B cell (primary cell): ENCODE measurements around the gene FAF1. TPM values are rescaled to one million over a fixed set of nuclear protein-coding genes. Genes with fewer than 3 reads are reported as not detected.

Source experiments
- ATAC-seq: fragments of 200-7000 bp; cut with Tn5 transposase; one replicate; pipeline ENCODE4 v1.10.0; 2021; ENCODE audit warnings: low read depth, mild to moderate bottlenecking, moderate number of reproducible peaks, moderate library complexity
- CTCF ChIA-PET: fragments of 350-600 bp; sonication (Branson Sonifier 250); formaldehyde crosslinking; loops from one replicate; lab custom pipeline; 2021; ENCODE audit warnings: antibody characterized with exemption, inconsistent platforms; lab: Charles Lee
- POLR2A ChIA-PET: fragments of 350-600 bp; sonication (Branson Sonifier 250); formaldehyde crosslinking; loops from one replicate; lab custom pipeline; 2021; ENCODE audit warnings: antibody characterized with exemption; lab: Charles Lee
- DNase-seq: peaks from one replicate; pipeline ENCODE4 v3.0.0; 2013
- H2AFZ ChIP-seq: 2 replicates; pipeline ENCODE4 v1.6.1; 2012; ENCODE audit warnings: mild to moderate bottlenecking, low read depth, low read length; ENCODE audit not compliant: insufficient read depth, poor library complexity, severe bottlenecking
- H3K27ac ChIP-seq, 2 donors: 1 replicate in 1 of 2; 2 replicates in 1 of 2; pipeline ENCODE4 v1.5.1; 2012 to 2013; ENCODE audit warnings: low read length in 2 of 2, mild to moderate bottlenecking in 2 of 2, moderate library complexity in 1 of 2
- H3K27me3 ChIP-seq, 4 experiments: fragments of 200-600 bp in 1 of 4; sonication (generic) in 1 of 4; replicated peaks in 1 of 4; 1 replicate in 2 of 4; 2 replicates in 2 of 4; pipeline versions ENCODE4 v1.6.1 to v1.7.0; 2013 to 2016; ENCODE audit warnings: low read length in 3 of 4, mild to moderate bottlenecking in 2 of 4, mixed read lengths in 1 of 4, moderate library complexity in 1 of 4; ENCODE audit not compliant: insufficient read depth in 4 of 4, control insufficient read depth in 3 of 4; ENCODE audit errors: control extremely low read depth in 1 of 4
- H3K36me3 ChIP-seq, 2 experiments: replicated peaks in 1 of 2; 1 replicate in 1 of 2; 2 replicates in 1 of 2; pipeline versions ENCODE4 v1.6.1 to v1.7.1; 2013; ENCODE audit warnings: low read length in 1 of 2; ENCODE audit not compliant: insufficient read depth in 2 of 2, control insufficient read depth in 1 of 2; ENCODE audit errors: control extremely low read depth in 1 of 2, extremely low read depth in 1 of 2
- H3K4me1 ChIP-seq, 2 donors: fragments of 200-600 bp in 1 of 2; sonication (generic) in 1 of 2; 1 replicate in 1 of 2; 2 replicates in 1 of 2; pipeline versions ENCODE4 v1.5.1 to v1.6.1; 2013 to 2017; ENCODE audit warnings: low read length in 2 of 2; ENCODE audit not compliant: control insufficient read depth in 2 of 2, insufficient read depth in 2 of 2
- H3K4me2 ChIP-seq: replicated peaks from 2 replicates; pipeline ENCODE3; 2012; ENCODE audit warnings: mild to moderate bottlenecking, low read depth, low read length; ENCODE audit not compliant: poor library complexity, severe bottlenecking
- H3K4me3 ChIP-seq, 5 experiments: fragments of 200-600 bp in 1 of 5; sonication (generic) in 1 of 5; 1 replicate in 3 of 5; 2 replicates in 2 of 5; pipeline versions ENCODE4 v1.5.1 to v1.7.0; 2011 to 2016; ENCODE audit warnings: low read length in 4 of 5, mild to moderate bottlenecking in 4 of 5, low read depth in 2 of 5, control low read depth in 1 of 5, moderate library complexity in 1 of 5; ENCODE audit not compliant: insufficient read depth in 1 of 5; ENCODE audit errors: control extremely low read depth in 1 of 5, extremely low read depth in 1 of 5
- H3K79me2 ChIP-seq: fragments of 200-600 bp; sonication (generic); one replicate; pipeline ENCODE4 v1.6.0; 2016; ENCODE audit warnings: low read length; ENCODE audit not compliant: control insufficient read depth, insufficient read depth
- H3K9ac ChIP-seq: fragments of 200-600 bp; sonication (generic); 2 replicates; pipeline ENCODE4 v1.6.1; 2017; ENCODE audit warnings: mild to moderate bottlenecking, low read length, moderate library complexity
- H3K9me3 ChIP-seq, 3 donors: one replicate each; pipeline versions ENCODE4 v1.6.1 to v1.7.1; 2013; ENCODE audit warnings: low read length in 2 of 3; ENCODE audit not compliant: control insufficient read depth in 2 of 3, insufficient read depth in 1 of 3; ENCODE audit errors: control extremely low read depth in 1 of 3
- H4K20me1 ChIP-seq: 2 replicates; pipeline ENCODE4 v1.6.0; 2012; ENCODE audit warnings: mild to moderate bottlenecking, low read length; ENCODE audit not compliant: insufficient read depth, control insufficient read depth, poor library complexity, severe bottlenecking
- H3K27ac Mint-ChIP-seq: one replicate; pipeline ENCODE4 v1.8.0; 2021; ENCODE audit warnings: mixed read lengths
- H3K27me3 Mint-ChIP-seq: one replicate; pipeline ENCODE4 v1.8.0; 2021; ENCODE audit warnings: mixed read lengths
- H3K4me1 Mint-ChIP-seq: one replicate; pipeline ENCODE4 v1.8.0; 2021; ENCODE audit warnings: mixed read lengths
- H3K4me3 Mint-ChIP-seq: one replicate; pipeline ENCODE4 v1.8.0; 2021; ENCODE audit warnings: mixed read lengths
- H3K9me3 Mint-ChIP-seq: one replicate; pipeline ENCODE4 v1.8.0; 2022; ENCODE audit warnings: mixed read lengths; ENCODE audit not compliant: insufficient read depth
- EZH2 ChIP-seq: IDR thresholded peaks from 2 replicates; pipeline ENCODE4 v1.6.1; 2012; ENCODE audit warnings: borderline replicate concordance, low read depth, mild to moderate bottlenecking, moderate library complexity, low read length; ENCODE audit not compliant: insufficient read depth, poor library complexity, severe bottlenecking
- WGBS: methylation state at CpG from one replicate; pipeline ENCODE4 v1.1.5; 2013; ENCODE audit warnings: missing lambda C conversion rate; ENCODE audit not compliant: insufficient coverage; 5-methylcytosine and 5-hydroxymethylcytosine counted together
- intact Hi-C: fragments of 100-400 bp; cut with micrococcal nuclease; formaldehyde crosslinking; loops from one replicate; pipeline ENCODE4 v1.10.0; 2022
- polyA plus RNA-seq: library from polyadenylated mRNA; depleted of rRNA; stranded (reverse); fragments of >200 nt; gene quantifications from 2 replicates; pipeline ENCODE4 v1.2.3, GENCODE V29; 2012
- total RNA-seq, 2 donors: library from RNA; stranded (reverse); fragments of 120-200 nt in 1 of 2; gene quantifications; 1 replicate in 1 of 2; 2 replicates in 1 of 2; pipeline versions ENCODE4 v1.2.3 to v1.2.4, GENCODE V29; 2013 to 2022
- TF ChIP-seq, protein P1 (sequence below): fragments of 200-600 bp; IDR thresholded peaks from one replicate; pipeline ENCODE4 v1.8.0; 2022; ENCODE audit warnings: antibody characterized with exemption, mild to moderate bottlenecking

FAF1 gene
- total and polyA plus RNA-seq, 2 donors (not counting 1 experiment from before 2014, with no cell fraction given): 10.1 to 58.4 TPM

DNA sequence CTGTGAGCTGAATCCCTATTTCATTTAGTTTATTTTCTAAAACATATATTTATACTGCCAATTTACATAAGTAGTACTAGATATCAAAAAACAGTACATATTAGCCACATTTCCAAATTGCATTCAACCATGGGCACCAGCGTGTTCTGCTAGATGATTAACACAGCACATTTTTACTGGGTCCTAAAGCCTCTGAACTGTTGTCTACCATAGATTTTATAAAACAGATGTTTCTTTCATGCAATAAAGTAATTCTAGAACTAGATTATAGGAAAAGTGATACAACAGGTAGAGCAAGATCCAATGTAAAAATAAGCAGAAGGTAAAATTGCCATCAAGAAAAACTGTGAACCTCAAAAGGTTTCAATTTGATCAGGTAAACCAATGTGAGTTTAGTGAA, 108.6 kb downstream of the FAF1 start:
- Histone ChIP-seq H3K9me3 (peaks cover 0 to 8% (median 1%) of the 10 kb centered on the region in 3 donors), H3K4me3 (no peak overlapping the region), H3K4me2 (no peak overlapping the region), H4K20me1 (peaks cover 6% of the 10 kb centered on the region), H3K79me2 (peaks cover 20% of the 10 kb centered on the region), H3K9ac (no peak overlapping the region), H3K27me3 (no peaks in the 10 kb centered on the region), H3K36me3 (peaks cover 3 to 4% of the 10 kb centered on the region in 2 experiments), H3K27ac (no peak overlapping the region), H3K4me1 (no peaks in the 10 kb centered on the region), H2AFZ (no peak overlapping the region)
- H3K27ac Mint-ChIP-seq: no peak overlapping the region
- ATAC-seq (no peak), DNase-seq (no peak)
- POLR2A ChIA-PET: no interaction called here
- intact Hi-C loops: no loop called here
- no peak overlapping the region for H3K4me3 Mint-ChIP-seq
- H3K4me1 Mint-ChIP-seq: peaks cover 5% of the 10 kb centered on the region
- CTCF ChIA-PET: interaction anchor here (1.1 kb wide), 1 partner anchor 340 kb away, joined by 4 read pairs; no protein-coding TSS in a partner anchor
- no CpG with 5 or more reads among the region's 1 CpG for WGBS
- H3K27me3 Mint-ChIP-seq: no peaks in the 10 kb centered on the region
- peaks cover 2% of the 10 kb centered on the region for H3K9me3 Mint-ChIP-seq
- TF ChIP-seq, protein P1, sequence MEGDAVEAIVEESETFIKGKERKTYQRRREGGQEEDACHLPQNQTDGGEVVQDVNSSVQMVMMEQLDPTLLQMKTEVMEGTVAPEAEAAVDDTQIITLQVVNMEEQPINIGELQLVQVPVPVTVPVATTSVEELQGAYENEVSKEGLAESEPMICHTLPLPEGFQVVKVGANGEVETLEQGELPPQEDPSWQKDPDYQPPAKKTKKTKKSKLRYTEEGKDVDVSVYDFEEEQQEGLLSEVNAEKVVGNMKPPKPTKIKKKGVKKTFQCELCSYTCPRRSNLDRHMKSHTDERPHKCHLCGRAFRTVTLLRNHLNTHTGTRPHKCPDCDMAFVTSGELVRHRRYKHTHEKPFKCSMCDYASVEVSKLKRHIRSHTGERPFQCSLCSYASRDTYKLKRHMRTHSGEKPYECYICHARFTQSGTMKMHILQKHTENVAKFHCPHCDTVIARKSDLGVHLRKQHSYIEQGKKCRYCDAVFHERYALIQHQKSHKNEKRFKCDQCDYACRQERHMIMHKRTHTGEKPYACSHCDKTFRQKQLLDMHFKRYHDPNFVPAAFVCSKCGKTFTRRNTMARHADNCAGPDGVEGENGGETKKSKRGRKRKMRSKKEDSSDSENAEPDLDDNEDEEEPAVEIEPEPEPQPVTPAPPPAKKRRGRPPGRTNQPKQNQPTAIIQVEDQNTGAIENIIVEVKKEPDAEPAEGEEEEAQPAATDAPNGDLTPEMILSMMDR: no peak
- TF ChIP-seq EZH2: no peak

DNA sequence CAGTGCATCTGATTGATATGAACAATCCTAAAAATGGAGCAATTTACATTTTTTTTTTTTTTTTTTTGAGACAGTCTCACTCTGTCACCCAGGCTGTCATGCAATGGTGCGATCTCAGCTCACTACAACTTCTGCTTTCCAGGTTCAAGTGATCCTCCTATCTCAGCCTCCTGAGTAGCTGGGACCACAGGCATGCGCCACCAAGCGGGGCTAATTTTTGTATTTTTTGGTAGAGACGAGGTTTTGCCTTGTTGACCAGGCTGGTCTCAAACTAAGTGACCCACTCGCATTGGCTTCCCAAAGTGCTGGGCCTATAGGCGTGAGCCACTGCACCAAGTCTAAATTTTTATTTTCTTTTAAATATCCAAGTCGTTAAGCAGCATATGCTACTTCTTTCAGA, 109.0 kb downstream of the FAF1 start:
- POLR2A ChIA-PET: no interaction called here
- intact Hi-C loops: no loop called here

More for the DNA sequence above, 109.0 kb downstream of the FAF1 start:
- TF ChIP-seq, protein P1: no peak
- no peak for TF ChIP-seq EZH2
- H3K36me3 ChIP-seq: peaks cover 2 to 4% of the 10 kb centered on the region in 2 experiments
- 100% methylated on average over 5 of the region's 7 CpGs for WGBS
- ATAC-seq (no peak), DNase-seq (no peak)
- H3K9ac ChIP-seq: no peak overlapping the region
- H2AFZ ChIP-seq: no peak overlapping the region
- H4K20me1 ChIP-seq: peaks cover 6% of the 10 kb centered on the region
- no peak overlapping the region for H3K27ac ChIP-seq
- H3K27me3 Mint-ChIP-seq: no peaks in the 10 kb centered on the region
- no peak overlapping the region for H3K4me3 ChIP-seq
- H3K4me1 ChIP-seq: no peaks in the 10 kb centered on the region
- peaks cover 5% of the 10 kb centered on the region for H3K4me1 Mint-ChIP-seq
- H3K4me3 Mint-ChIP-seq: no peak overlapping the region
- H3K9me3 ChIP-seq: peaks cover 1 to 8% (median 3%) of the 10 kb centered on the region in 3 donors
- no peak overlapping the region for H3K27ac Mint-ChIP-seq
- peaks cover 2% of the 10 kb centered on the region for H3K9me3 Mint-ChIP-seq
- H3K79me2 ChIP-seq: peaks cover 25% of the 10 kb centered on the region
- no peaks in the 10 kb centered on the region for H3K27me3 ChIP-seq
- CTCF ChIA-PET: interaction anchor here (1.3 kb wide), 1 partner anchor 20 kb away, joined by 3 read pairs; no protein-coding TSS in a partner anchor
- H3K4me2 ChIP-seq: no peak overlapping the region
